Ishikawa (cell line): ENCODE results near the gene PAK1IP1.
A peak's percentile ranks its signal among the peaks of the same experiment; 100 is the strongest.

Experiments
- CEBPB ChIP-seq: IDR thresholded peaks from 2 replicates; pipeline ENCODE4 v1.6.1; 2012
- CREB1 ChIP-seq: IDR thresholded peaks from 2 replicates; pipeline ENCODE4 v1.6.1; 2012; ENCODE audit warnings: low read depth
- EGR1 ChIP-seq: IDR thresholded peaks from 2 replicates; pipeline ENCODE4 v1.6.1; 2012
- EP300 ChIP-seq: IDR thresholded peaks from 2 replicates; pipeline ENCODE4 v1.6.1; 2012; ENCODE audit warnings: borderline replicate concordance
- FOXM1 ChIP-seq: IDR thresholded peaks from 2 replicates; pipeline ENCODE4 v1.6.1; 2012; ENCODE audit warnings: low read depth, borderline replicate concordance
- MAX ChIP-seq: IDR thresholded peaks from 2 replicates; pipeline ENCODE4 v1.6.1; 2012
- NFIC ChIP-seq: IDR thresholded peaks from 2 replicates; pipeline ENCODE4 v1.6.1; 2012
- RAD21 ChIP-seq: IDR thresholded peaks from 2 replicates; pipeline ENCODE4 v1.6.1; 2012; ENCODE audit warnings: low read depth
- REST ChIP-seq: IDR thresholded peaks from 2 replicates; pipeline ENCODE4 v1.6.1; 2012; ENCODE audit warnings: low read depth, mild to moderate bottlenecking
- TAF1 ChIP-seq: IDR thresholded peaks from 2 replicates; pipeline ENCODE4 v1.6.1; 2012; ENCODE audit warnings: low read depth, mild to moderate bottlenecking
- TCF12 ChIP-seq: IDR thresholded peaks from 2 replicates; pipeline ENCODE4 v1.6.1; 2012; ENCODE audit warnings: low read depth
- TEAD4 ChIP-seq: IDR thresholded peaks from 2 replicates; pipeline ENCODE4 v1.6.1; 2012
- USF1 ChIP-seq: IDR thresholded peaks from 2 replicates; pipeline ENCODE4 v1.6.1; 2012
- YY1 ChIP-seq: IDR thresholded peaks from 2 replicates; pipeline ENCODE4 v1.6.1; 2012; ENCODE audit warnings: low read depth
- ZBTB7A ChIP-seq: IDR thresholded peaks from 2 replicates; pipeline ENCODE4 v1.6.1; 2012; ENCODE audit warnings: low read depth

The PAK1IP1 gene

GRCh38 chr6:10694302-10695085 is at the start of gene PAK1IP1, which contains the start of gene C6orf52:
TSS of gene PAK1IP1 (plus strand) at chr6:10694972. CDS start at chr6:10694986, 14 bp downstream.
TSS of gene C6orf52 (minus strand) at chr6:10694616. CDS start at chr6:10687550, 7,066 bp downstream.
- TF ChIP-seq FOXM1 = 0 out of 2 replicates have a peak, but pooled peaks have one; percentile 39
- TF ChIP-seq CREB1 = peak; percentile 97
- TF ChIP-seq EP300 = no peak
- no peak for TF ChIP-seq NFIC
- TF ChIP-seq USF1 = peak; percentile 86
- no peak for TF ChIP-seq EGR1
- TF ChIP-seq TEAD4 = no peak
- TF ChIP-seq REST = peak; percentile 6; the same call in 1 of the 2 replicates
- no peak for TF ChIP-seq ZBTB7A
- peak; percentile 12; the same call in 1 of the 2 replicates for TF ChIP-seq YY1
- TF ChIP-seq RAD21 = no peak
- TF ChIP-seq CEBPB = no peak
- TF ChIP-seq TAF1 = peak; percentile 77
- peak; percentile 65; the same call in 1 of the 2 replicates for TF ChIP-seq TCF12
- peak; percentile 98 for TF ChIP-seq MAX

GRCh38 chr6:10655508-10656055 is 39.2 kb upstream of the PAK1IP1 start:
- TF ChIP-seq FOXM1 (no peak), ZBTB7A (no peak), CEBPB (no peak), RAD21 (no peak), MAX (no peak), REST (no peak), USF1 (no peak), EGR1 (no peak), TCF12 (no peak), TAF1 (no peak), NFIC (no peak), EP300 (no peak), YY1 (no peak), TEAD4 (no peak), CREB1 (no peak)

- TF ChIP-seq MAX (no peak), CREB1 (no peak), USF1 (no peak), TEAD4 (no peak), NFIC (no peak)
These were observed 35.7 kb upstream of the PAK1IP1 start for GRCh38 chr6:10658910-10659698.

GRCh38 chr6:10659699-10660348 is 34.9 kb upstream of the PAK1IP1 start:
- TF ChIP-seq YY1 (peak; percentile 34; the same call in 1 of the 2 replicates), MAX (peak; percentile 57), USF1 (no peak), EP300 (no peak), CREB1 (no peak), ZBTB7A (peak; percentile 95), EGR1 (no peak), TAF1 (peak; percentile 67)
